Measurements from ENCODE around the gene SRPK2. TPM values are rescaled to one million over a fixed set of nuclear protein-coding genes. Genes with fewer than 3 reads are reported as not detected.
A peak's percentile ranks its signal among the peaks of the same experiment; 100 is the strongest.

SRPK2 gene
- total RNA-seq, 4 donors from 2014 or later, result 37.1 to 48.1 (median 46.3) TPM

- WGBS, 2 donors, result 99 to 100% methylated on average over 2 of the region's 2 CpGs
- Histone ChIP-seq H3K9me3 (no peaks in the 10 kb centered on the region), H3K27ac (no peak overlapping the region), H3K27me3 (no peaks in the 10 kb centered on the region), H3K4me3 (replicated peaks in 1 of 3) (no peak overlapping the region), H3K36me3 (no peaks in the 10 kb centered on the region), H3K4me1 (no peaks in the 10 kb centered on the region)
- DNase-seq, result no peak
- intact Hi-C loops (cut with DNase I), result no loop called here
- no peak for TF ChIP-seq POLR2A (IDR thresholded peaks at IDR 0.05)
- TF ChIP-seq CTCF (IDR thresholded peaks at IDR 0.05), result no peak
Measured at GRCh38 chr7:105180002-105180401, 208.7 kb downstream of the SRPK2 start.

GRCh38 chr7:105178928-105179541, 209.7 kb downstream of the SRPK2 start:
- no peak for TF ChIP-seq POLR2A (IDR thresholded peaks at IDR 0.05)
- no peak for TF ChIP-seq CTCF (IDR thresholded peaks at IDR 0.05)
- WGBS, 2 donors, result 92 to 95% methylated on average over 4 of the region's 4 CpGs
- Histone ChIP-seq H3K27me3 (no peaks in the 10 kb centered on the region), H3K9me3 (no peaks in the 10 kb centered on the region), H3K4me1 (peaks cover 4 to 5% of the 10 kb centered on the region in 2 donors), H3K36me3 (no peaks in the 10 kb centered on the region), H3K27ac (no peak overlapping the region), H3K4me3 (replicated peaks in 1 of 3) (no peak overlapping the region)
- DNase-seq, result no peak
- intact Hi-C loops (cut with DNase I), result no loop called here

- no peak overlapping the region for H3K4me3 ChIP-seq (replicated peaks in 1 of 3)
- no peak overlapping the region for H3K27ac ChIP-seq
- peaks cover 10 to 11% of the 10 kb centered on the region in 2 donors for H3K4me1 ChIP-seq
- TF ChIP-seq POLR2A (IDR thresholded peaks at IDR 0.05) (no peak), CTCF (IDR thresholded peaks at IDR 0.05) (no peak)
- no peak for DNase-seq
- intact Hi-C loops (cut with DNase I), result no loop called here
- H3K36me3 ChIP-seq, result no peaks in the 10 kb centered on the region
- no peaks in the 10 kb centered on the region for H3K27me3 ChIP-seq
- H3K9me3 ChIP-seq, result no peaks in the 10 kb centered on the region
- WGBS, 2 donors, result 60 to 69% methylated on average over 4 of the region's 4 CpGs
Measured at GRCh38 chr7:105178177-105178576, 210.5 kb downstream of the SRPK2 start.

GRCh38 chr7:105177026-105177425, 211.7 kb downstream of the SRPK2 start:
- Histone ChIP-seq H3K9me3 (no peaks in the 10 kb centered on the region), H3K27ac (no peak overlapping the region), H3K27me3 (no peaks in the 10 kb centered on the region), H3K4me1 (peaks cover 15 to 16% of the 10 kb centered on the region in 2 donors), H3K4me3 (replicated peaks in 1 of 3) (no peak overlapping the region), H3K36me3 (no peaks in the 10 kb centered on the region)
- intact Hi-C loops (cut with DNase I), result no loop called here
- DNase-seq, result no peak
- 93 to 98% methylated on average over 3 of the region's 3 CpGs for WGBS, 2 donors
- TF ChIP-seq CTCF (IDR thresholded peaks at IDR 0.05) (no peak), POLR2A (IDR thresholded peaks at IDR 0.05) (no peak)

- no peak for TF ChIP-seq CTCF (IDR thresholded peaks at IDR 0.05)
- no peak for TF ChIP-seq POLR2A (IDR thresholded peaks at IDR 0.05)
- intact Hi-C loops (cut with DNase I), result no loop called here
- 28 to 32% methylated on average over 1 of the region's 1 CpG for whole genome bisulfite sequencing, 2 donors
Measured at GRCh38 chr7:105173586-105173985, 215.1 kb downstream of the SRPK2 start.

More at GRCh38 chr7:105173586-105173985, 215.1 kb downstream of the SRPK2 start:
- Histone ChIP-seq H3K27me3 (no peaks in the 10 kb centered on the region), H3K4me3 (replicated peaks in 1 of 3) (no peak overlapping the region), H3K9me3 (no peaks in the 10 kb centered on the region), H3K36me3 (no peaks in the 10 kb centered on the region), H3K4me1 (peaks cover 15 to 16% of the 10 kb centered on the region in 2 donors), H3K27ac (no peak overlapping the region)
- peak in 1 of 2 donors; percentile 15 for DNase-seq
